Measurements from ENCODE around the gene TRHDE.

Gene TRHDE

GRCh38 chr12:72540811-72541210, 268.6 kb downstream of the TRHDE start:
- no peaks in the 10 kb centered on the region for H3K27me3 ChIP-seq (ENCODE audit: insufficient read depth, low read depth, severe bottlenecking)
- H3K27ac ChIP-seq = no peak overlapping the region
- H3K36me3 ChIP-seq = no peaks in the 10 kb centered on the region
- H3K4me3 ChIP-seq (ENCODE audit: low read depth, low read length) = no peak overlapping the region
- no peak for TF ChIP-seq CTCF (IDR thresholded peaks at IDR 0.05; ENCODE audit: low read depth, low read length)
- no peaks in the 10 kb centered on the region for H3K9me3 ChIP-seq (ENCODE audit: severe bottlenecking)
- DNase-seq = no peak

GRCh38 chr12:72543777-72544467, 271.8 kb downstream of the TRHDE start:
- no peak for TF ChIP-seq CTCF (IDR thresholded peaks at IDR 0.05; ENCODE audit: low read depth, low read length)
- H3K4me3 ChIP-seq (ENCODE audit: low read depth, low read length) = no peak overlapping the region
- H3K9me3 ChIP-seq (ENCODE audit: severe bottlenecking) = no peaks in the 10 kb centered on the region
- no peaks in the 10 kb centered on the region for H3K27me3 ChIP-seq (ENCODE audit: insufficient read depth, low read depth, severe bottlenecking)
- H3K27ac ChIP-seq = no peak overlapping the region
- no peak for DNase-seq
- no peaks in the 10 kb centered on the region for H3K36me3 ChIP-seq

- no peak for TF ChIP-seq CTCF (IDR thresholded peaks at IDR 0.05; ENCODE audit: low read depth, low read length)
- no peaks in the 10 kb centered on the region for H3K9me3 ChIP-seq (ENCODE audit: severe bottlenecking)
- H3K27ac ChIP-seq = no peak overlapping the region
- no peaks in the 10 kb centered on the region for H3K27me3 ChIP-seq (ENCODE audit: insufficient read depth, low read depth, severe bottlenecking)
- no peaks in the 10 kb centered on the region for H3K36me3 ChIP-seq
- no peak for DNase-seq
- H3K4me3 ChIP-seq (ENCODE audit: low read depth, low read length) = no peak overlapping the region
Observed at GRCh38 chr12:72546106-72546505, 273.9 kb downstream of the TRHDE start.

GRCh38 chr12:72547573-72547972, 275.4 kb downstream of the TRHDE start:
- Histone ChIP-seq H3K27ac (no peak overlapping the region), H3K9me3 (ENCODE audit: severe bottlenecking) (no peaks in the 10 kb centered on the region), H3K27me3 (ENCODE audit: insufficient read depth, low read depth, severe bottlenecking) (no peaks in the 10 kb centered on the region), H3K36me3 (no peaks in the 10 kb centered on the region), H3K4me3 (ENCODE audit: low read depth, low read length) (no peak overlapping the region)
- DNase-seq = no peak
- TF ChIP-seq CTCF (IDR thresholded peaks at IDR 0.05; ENCODE audit: low read depth, low read length) = no peak

GRCh38 chr12:72549184-72549583, 277.0 kb downstream of the TRHDE start:
- no peak for TF ChIP-seq CTCF (IDR thresholded peaks at IDR 0.05; ENCODE audit: low read depth, low read length)
- Histone ChIP-seq H3K27me3 (ENCODE audit: insufficient read depth, low read depth, severe bottlenecking) (no peaks in the 10 kb centered on the region), H3K27ac (no peak overlapping the region), H3K36me3 (no peaks in the 10 kb centered on the region), H3K4me3 (ENCODE audit: low read depth, low read length) (no peak overlapping the region), H3K9me3 (ENCODE audit: severe bottlenecking) (no peaks in the 10 kb centered on the region)
- no peak for DNase-seq

All from WERI-Rb-1 (cell line).